Epithelial cell of prostate (primary cell): Measurements from ENCODE around the gene ILF2.

Experiments used
- DNase-seq: peaks from one replicate; pipeline ENCODE4 v3.0.0-alpha.2; 2011; ENCODE audit warnings: low read depth, low spot score
- H3K27ac ChIP-seq: fragments of 450-650 bp; 2 replicates; pipeline ENCODE4 v1.5.1; 2017; ENCODE audit warnings: mild to moderate bottlenecking

Gene ILF2

GRCh38 chr1:153629971-153630370 is 40.8 kb downstream of the ILF2 start:
- DNase-seq: no peak
- H3K27ac ChIP-seq: no peak overlapping the region

- no peak for DNase-seq
- no peak overlapping the region for H3K27ac ChIP-seq
Observed at GRCh38 chr1:153629343-153629665, 41.5 kb downstream of the ILF2 start.

GRCh38 chr1:153628638-153629342 is 42.0 kb downstream of the ILF2 start:
- no peak for DNase-seq
- H3K27ac ChIP-seq: no peak overlapping the region

DNA sequence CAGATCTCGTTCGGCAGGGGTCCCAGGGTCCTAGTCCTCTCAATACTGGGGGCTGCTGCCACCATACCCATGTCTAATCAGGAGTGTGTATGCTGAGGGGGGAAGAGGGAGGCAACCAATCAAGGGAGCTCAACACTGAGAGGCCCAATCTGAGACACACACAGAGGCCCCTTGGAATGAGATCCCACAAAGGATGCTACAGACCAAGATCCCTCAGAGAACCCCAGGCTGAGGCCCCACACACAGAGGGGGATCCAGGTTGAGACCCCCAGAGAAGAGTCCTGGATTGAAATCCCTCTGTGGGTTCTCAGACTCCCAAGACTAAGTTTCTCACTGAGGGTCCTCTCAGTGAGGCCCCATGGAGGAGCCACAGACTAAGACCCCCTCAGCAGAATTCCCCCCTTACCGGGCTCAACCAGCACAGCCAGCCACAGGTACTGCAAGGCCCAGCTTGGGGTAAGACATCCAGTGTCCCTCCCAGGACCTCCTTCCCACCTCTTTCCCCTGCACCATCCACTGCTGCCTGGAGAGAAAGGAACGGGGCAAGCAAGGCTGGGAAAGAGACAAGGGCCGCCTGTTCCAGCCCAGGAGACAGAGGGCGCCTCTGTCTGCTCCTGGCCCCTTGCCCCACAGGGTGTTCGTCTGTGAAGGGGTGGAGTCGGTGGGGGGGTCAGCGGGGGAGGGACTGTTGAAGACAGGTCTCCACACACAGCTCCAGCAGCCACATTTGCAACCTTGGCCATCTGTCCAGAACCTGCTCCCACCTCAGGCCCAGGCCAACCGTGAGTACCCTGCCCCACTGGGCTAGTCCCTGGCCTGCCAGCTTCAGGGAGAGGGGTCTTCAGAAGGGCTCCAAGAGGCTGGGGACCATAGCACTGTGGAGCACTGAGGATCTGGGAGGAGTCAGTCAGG is 42.8 kb downstream of the ILF2 start, which contains the start of gene S100A1:
Gene S100A1, plus strand, starts transcription at position 720 of the 912 bp plus-strand sequence. CDS start 2,088 bp downstream, outside the sequence.
- DNase-seq: no peak
- peak within 1 kb of the TSS; percentile 76 for H3K27ac ChIP-seq

- DNase-seq: peak; percentile 41
- H3K27ac ChIP-seq: peak within 1 kb of the TSS; percentile 76
Observed at GRCh38 chr1:153626904-153627714, 43.7 kb downstream of the ILF2 start, which contains the start of gene S100A13. Gene S100A13, minus strand, starts transcription at chr1:153627505. Its CDS starts 1,033 bp downstream, at chr1:153626472.

- no peak for DNase-seq
- H3K27ac ChIP-seq: peak overlapping the region; percentile 76
Observed at GRCh38 chr1:153626477-153626903, 44.3 kb downstream of the ILF2 start.

GRCh38 chr1:153624965-153625611 is 45.7 kb downstream of the ILF2 start:
- DNase-seq: no peak
- no peak overlapping the region for H3K27ac ChIP-seq

- DNase-seq: no peak
- H3K27ac ChIP-seq: no peak overlapping the region
Observed at GRCh38 chr1:153623101-153623500, 47.7 kb downstream of the ILF2 start.

DNA sequence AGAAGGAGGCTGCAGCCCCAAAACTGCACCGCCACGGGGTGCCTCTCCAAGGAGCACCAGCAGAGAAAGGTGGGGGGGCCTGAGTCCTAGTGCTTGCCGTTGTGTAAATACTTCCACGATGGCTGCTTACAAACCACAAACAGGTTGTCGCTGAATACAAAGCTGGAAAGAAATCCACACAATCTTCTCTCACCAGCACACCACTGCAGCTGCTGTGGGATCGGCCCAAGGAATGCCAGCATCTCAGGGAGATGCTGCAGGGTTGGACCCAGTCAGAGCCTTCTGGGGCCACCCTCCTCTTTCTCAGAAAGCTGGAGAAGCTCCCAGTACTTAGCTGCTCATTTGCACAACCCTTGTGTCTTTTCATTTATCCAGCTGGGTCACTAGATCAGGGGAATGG is 51.6 kb downstream of the ILF2 start:
- H3K27ac ChIP-seq: no peak overlapping the region
- no peak for DNase-seq

GRCh38 chr1:153617663-153618062 is 53.1 kb downstream of the ILF2 start:
- no peak for DNase-seq
- peak overlapping the region; percentile 100 for H3K27ac ChIP-seq

DNA sequence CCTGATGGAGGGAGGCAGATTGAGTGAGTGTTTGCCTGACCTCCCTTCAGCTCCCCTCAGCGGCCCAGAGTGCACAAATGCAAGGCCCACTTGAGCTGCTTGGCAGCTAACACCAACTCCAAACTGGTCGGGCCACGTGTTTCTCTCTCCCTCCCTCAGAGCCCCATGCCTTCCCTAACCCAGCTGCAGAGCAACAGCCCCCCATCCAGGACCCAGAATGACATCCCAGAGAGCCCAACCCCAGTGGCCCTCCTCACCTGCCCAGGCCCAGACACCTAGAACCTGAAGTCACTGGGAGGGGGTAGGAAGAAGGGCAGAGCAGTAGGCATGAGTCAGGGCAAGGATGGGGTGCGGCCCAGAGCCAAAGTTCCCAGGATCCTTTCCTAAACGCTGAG is 53.9 kb downstream of the ILF2 start:
- H3K27ac ChIP-seq: peak overlapping the region; percentile 100
- DNase-seq: no peak

DNA sequence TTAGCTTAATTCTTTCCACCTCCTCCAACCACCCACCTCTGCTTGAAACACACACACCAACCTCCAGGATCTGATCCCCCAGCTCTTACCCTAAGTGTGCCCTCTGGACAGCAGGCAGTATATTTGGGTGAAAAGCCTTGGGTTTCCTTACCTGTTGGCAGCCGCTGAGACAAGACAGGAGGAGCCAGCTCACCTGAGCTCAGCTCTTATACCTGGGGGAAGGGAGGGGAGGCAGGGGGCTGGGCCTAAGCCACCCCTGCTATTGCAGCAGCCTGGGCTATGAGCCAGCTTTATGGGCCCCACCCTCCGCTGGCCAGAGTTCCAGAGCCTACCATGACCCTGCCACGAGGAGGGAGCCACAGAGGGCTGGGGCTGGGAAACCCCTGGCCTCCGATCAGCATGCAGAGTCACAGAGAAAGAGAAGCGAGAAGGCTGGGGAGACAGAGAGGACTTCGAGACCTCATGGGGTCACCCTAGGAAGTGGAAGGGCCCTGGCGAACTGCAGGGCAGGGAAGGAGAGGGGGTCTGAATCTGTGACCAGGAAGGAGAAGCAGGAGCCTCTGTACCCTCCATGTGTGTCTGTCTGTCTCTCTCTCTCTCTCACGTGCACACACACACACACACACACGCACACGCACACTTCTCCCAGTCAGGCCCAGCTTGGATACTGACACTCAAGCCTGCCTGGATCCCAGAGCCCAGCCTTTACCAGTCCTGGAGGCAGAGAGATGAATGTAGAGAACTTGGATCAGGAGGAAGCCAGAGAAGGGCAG is 54.5 kb downstream of the ILF2 start, which contains the start of gene S100A14:
Gene S100A14, minus strand, starts transcription at position 182 of the 773 bp plus-strand sequence. CDS start 467 bp downstream, outside the sequence.
- H3K27ac ChIP-seq: peak within 1 kb of the TSS; percentile 100

DNA sequence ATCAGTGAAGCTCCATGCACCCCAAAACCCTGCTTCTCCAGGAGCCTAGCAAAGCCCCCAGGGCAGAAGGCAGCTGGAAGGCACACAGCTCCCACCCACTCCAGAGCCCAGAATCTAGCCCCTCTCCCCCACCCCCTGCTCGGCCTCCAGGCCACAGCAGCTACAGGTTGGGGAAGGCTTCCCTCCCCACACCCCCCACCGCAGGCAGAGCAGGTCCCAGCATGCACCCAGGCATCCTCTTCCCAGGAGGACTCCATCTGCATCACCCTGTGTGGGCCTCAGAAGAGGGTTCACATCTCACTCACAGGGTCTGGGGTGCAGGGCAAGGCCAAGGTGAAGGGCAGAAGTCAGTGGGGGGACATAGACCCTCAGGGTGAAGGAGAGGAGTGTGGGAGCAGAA is 55.4 kb downstream of the ILF2 start:
- no peak for DNase-seq
- peak overlapping the region; percentile 100 for H3K27ac ChIP-seq

More for the DNA sequence above, 54.5 kb downstream of the ILF2 start, which contains the start of gene S100A14:
- DNase-seq: peak; percentile 68

DNA sequence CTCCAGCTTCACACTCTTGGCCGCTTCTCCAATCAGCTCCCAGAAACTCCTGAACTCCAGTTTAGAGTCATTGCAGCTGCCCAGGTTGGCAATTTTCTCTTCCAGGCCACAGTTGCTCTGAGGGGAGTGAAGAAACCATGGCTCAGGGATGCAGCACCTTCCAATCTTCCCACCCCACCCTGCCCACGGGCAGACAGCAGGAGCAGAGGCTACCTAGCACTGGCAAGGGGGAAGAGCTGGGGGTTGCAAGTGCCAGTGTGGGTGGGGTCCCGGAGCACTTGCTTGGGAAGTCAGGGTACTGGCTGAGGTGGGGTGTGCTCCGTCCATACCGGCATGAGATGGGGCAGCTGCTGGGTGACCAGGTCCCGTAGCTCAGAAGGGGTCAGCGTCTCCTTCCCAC is 55.9 kb downstream of the ILF2 start:
- DNase-seq: no peak
- peak overlapping the region; percentile 100 for H3K27ac ChIP-seq

DNA sequence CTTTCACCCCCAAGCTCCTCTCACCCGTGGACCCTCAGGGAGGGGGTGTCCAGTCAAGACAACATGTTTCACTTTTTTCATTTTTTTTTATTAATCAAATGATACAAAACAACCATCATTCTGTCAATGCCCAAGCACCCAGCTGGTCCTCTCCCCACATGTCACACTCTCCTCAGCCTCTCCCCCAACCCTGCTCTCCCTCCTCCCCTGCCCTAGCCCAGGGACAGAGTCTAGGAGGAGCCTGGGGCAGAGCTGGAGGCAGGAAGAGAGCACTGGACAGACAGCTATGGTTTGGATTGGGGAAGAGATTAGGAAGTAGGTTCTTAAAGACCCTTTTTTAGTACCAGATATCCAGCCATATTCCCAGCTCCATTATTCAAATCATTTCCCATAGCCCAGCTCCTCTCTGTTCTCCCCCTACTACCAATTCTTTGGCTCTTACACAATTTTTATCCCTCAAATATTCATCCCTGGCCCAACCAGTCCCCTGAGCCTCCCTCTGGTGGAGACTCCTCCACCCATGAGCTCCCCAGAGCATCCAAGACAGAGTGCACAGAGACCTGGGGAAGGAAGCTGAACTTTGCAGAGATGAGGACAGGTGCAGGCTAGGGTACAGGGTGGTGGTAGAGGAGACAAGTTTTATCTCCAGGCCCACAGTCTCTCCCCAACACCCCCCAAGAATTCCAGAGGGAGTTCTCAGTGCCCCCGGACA is 56.4 kb downstream of the ILF2 start:
- no peak for DNase-seq
- H3K27ac ChIP-seq: peak overlapping the region; percentile 100

DNA sequence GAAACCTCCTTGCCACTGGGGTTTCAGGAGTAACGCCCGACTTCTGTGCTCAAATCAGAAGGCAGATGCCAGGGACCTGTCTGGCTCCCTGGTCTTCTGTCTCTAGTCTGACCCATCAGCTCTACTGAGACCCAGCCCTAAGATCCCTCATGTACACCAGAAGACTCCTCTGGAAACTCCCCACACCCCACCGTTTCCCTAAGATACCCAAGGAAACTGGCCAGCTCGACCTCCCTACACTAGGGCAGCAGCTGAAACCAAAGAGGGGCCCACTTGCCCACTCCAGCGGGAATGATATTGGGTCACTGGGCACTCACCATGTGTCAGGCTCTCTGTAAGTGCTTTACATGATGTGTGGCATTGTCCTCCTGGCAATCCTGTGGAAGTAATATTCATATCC is 57.4 kb downstream of the ILF2 start:
- peak overlapping the region; percentile 100 for H3K27ac ChIP-seq
- no peak for DNase-seq

DNA sequence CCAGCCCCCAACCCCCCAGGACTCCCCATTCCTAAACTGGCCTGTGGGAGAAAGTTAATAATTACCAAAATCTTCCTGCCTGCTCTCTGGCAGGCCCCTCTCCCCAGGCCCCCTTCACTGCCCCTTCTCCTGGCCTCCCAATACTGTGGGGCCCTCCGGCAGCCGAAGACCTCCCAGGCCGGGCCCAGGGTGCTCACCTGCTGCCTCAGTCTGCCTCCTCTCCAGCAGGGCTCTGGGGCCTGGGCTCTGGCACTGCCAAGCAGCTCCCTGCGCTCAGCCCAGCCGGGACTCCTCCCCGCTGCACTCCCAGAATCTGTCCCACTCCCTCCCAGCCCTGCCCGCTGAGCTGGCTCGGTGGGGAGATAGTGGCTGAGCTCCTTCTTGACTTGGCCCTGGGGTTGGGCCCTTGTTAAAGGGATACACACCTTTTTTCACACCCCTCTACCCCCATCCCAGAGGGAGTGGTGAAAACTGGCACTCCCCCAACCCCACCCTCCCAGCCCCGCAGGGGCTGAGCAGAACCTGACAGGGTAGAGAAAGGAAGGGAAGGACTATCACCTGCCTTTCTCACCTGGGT is 58.0 kb downstream of the ILF2 start, which contains the start of gene S100A16:
Gene S100A16, minus strand, starts transcription at position 383 of the 577 bp plus-strand sequence. CDS start 4,986 bp downstream, outside the sequence.
- peak; percentile 66 for DNase-seq
- peak within 1 kb of the TSS; percentile 100 for H3K27ac ChIP-seq
